Activated T-helper 2 cell treated with anti-CD3 and anti-CD28 coated beads, Interferon-gamma antibody, Interleukin-2, Interleukin-4, amounts not matched to agents 10 μg/mL and 5 μg/mL and 100 μg/mL, durations not matched to agents 14 hours and 24 hours and 36 hours (primary cell): Measurements from ENCODE around the gene TEX28. TPM values are rescaled to one million over a fixed set of nuclear protein-coding genes. Genes with fewer than 3 reads are reported as not detected.
"Not testable (repeated sequence)": the region's sequence is repeated elsewhere in the genome, so short reads cannot be mapped to it uniquely, and the experiment has no call there.

Experiments used
- DNase-seq: peaks from one replicate; pipeline ENCODE4 v3.0.0; 2021; ENCODE audit warnings: low spot score
- H3K27ac Mint-ChIP-seq: one replicate; pipeline ENCODE4 v1.8.0; 2021; ENCODE audit warnings: mixed read lengths
- H3K27me3 Mint-ChIP-seq: one replicate; pipeline ENCODE4 v1.8.0; 2021; ENCODE audit warnings: low read depth, mixed read lengths
- H3K36me3 Mint-ChIP-seq: one replicate; pipeline ENCODE4 v1.8.0; 2021; ENCODE audit warnings: low read depth, mixed read lengths
- H3K4me1 Mint-ChIP-seq: one replicate; pipeline ENCODE4 v1.8.0; 2021; ENCODE audit warnings: low read depth, mixed read lengths
- H3K4me3 Mint-ChIP-seq: one replicate; pipeline ENCODE4 v1.8.0; 2021; ENCODE audit warnings: low read depth, mild to moderate bottlenecking, moderate library complexity, mixed read lengths
- H3K9me3 Mint-ChIP-seq: one replicate; pipeline ENCODE4 v1.8.0; 2021; ENCODE audit warnings: mixed read lengths
- intact Hi-C: fragments of 100-400 bp; cut with micrococcal nuclease; formaldehyde crosslinking; loops from one replicate; pipeline ENCODE4 v1.15.1; 2023
- total RNA-seq: library from RNA; stranded (reverse); gene quantifications from 2 replicates; pipeline ENCODE4 v1.2.3, GENCODE V29; 2022

The TEX28 gene
- total RNA-seq, 1 donor from 2014 or later: not detected

DNA sequence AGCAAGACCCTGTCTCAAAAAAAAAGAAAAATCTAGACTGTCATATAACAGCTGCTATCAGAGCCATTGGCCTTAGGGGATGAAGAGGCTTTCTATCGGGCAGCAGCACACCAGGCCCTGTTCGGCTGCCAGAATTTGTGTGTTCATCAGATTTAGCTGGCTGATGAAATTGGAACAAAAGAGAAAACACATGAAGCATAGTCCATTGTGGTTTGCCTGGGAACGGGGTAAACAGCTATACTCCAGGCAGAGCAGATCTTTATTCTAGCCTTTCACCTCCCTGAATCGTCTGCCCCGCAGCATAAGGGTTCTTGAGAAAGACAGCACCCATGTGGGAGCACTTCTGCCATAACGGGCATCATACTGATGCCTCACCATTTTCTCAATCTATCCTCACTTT is 12.3 kb upstream of the TEX28 start:
- H3K9me3 Mint-ChIP-seq: no peaks in the 10 kb centered on the region
- no peak overlapping the region for H3K4me3 Mint-ChIP-seq
- no peak for DNase-seq
- no peaks in the 10 kb centered on the region for H3K27me3 Mint-ChIP-seq
- no peaks in the 10 kb centered on the region for H3K36me3 Mint-ChIP-seq
- intact Hi-C loops: no loop called here
- H3K4me1 Mint-ChIP-seq: peaks cover 26% of the 10 kb centered on the region
- H3K27ac Mint-ChIP-seq: no peak overlapping the region

DNA sequence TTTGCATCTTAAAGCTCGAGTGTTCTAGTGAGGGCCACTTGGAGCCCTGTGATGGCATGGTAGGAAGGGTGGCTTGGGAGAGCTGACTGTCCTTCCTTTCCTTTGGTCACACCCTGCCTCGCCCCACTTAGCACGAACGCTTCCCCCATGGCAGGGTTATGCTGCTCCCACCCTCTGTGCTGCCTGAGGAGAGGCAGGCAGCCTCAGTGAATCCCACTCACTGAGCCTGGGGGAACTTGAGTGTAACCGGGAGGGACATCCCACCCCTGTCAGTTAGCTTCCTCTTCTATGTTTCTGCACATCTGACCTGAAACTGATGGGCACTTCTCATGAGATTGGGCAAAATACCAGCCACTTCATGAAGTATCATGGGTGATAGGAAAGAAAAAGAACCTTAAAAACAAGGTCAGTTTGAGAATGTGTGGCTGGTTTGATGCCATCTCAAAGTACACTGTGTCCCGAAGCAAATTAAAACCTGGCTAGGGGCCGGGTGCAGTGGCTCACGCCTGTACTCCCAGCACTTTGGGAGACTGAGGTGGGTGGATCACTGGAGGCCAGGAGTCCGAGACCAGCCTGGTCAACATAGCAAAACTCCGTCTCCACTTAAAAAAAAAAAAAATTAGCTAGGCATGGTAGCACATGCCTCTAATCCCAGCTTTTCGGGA is 10.7 kb upstream of the TEX28 start:
- Mint-ChIP-seq H3K27me3 (no peaks in the 10 kb centered on the region), H3K4me3 (no peak overlapping the region), H3K4me1 (peaks cover 14% of the 10 kb centered on the region), H3K36me3 (no peaks in the 10 kb centered on the region), H3K9me3 (no peaks in the 10 kb centered on the region), H3K27ac (no peak overlapping the region)
- no peak for DNase-seq
- intact Hi-C loops: no loop called here

DNA sequence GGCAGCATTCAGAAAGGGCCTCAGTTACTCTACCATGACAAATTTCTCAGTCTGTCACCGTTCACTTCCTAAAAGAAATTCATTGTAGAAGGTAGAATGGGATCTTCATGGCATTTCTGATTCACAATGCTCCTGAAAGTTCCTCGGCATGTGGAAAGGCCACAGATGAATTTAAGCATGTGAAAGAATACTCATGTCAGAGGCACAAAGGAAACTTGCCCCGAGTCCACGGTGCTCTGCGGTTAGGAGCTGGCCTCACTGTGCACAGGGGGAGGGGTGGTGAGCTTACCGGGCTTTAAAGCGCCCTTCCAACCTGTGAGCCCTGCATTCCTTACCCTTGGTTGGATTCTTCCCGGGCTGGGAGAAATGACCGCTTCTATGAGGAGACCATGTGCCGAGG is 9.9 kb upstream of the TEX28 start:
- H3K9me3 Mint-ChIP-seq: no peaks in the 10 kb centered on the region
- no peak overlapping the region for H3K27ac Mint-ChIP-seq
- no peaks in the 10 kb centered on the region for H3K27me3 Mint-ChIP-seq
- DNase-seq: no peak
- no peak overlapping the region for H3K4me3 Mint-ChIP-seq
- intact Hi-C loops: no loop called here
- H3K4me1 Mint-ChIP-seq: peaks cover 12% of the 10 kb centered on the region
- no peaks in the 10 kb centered on the region for H3K36me3 Mint-ChIP-seq

DNA sequence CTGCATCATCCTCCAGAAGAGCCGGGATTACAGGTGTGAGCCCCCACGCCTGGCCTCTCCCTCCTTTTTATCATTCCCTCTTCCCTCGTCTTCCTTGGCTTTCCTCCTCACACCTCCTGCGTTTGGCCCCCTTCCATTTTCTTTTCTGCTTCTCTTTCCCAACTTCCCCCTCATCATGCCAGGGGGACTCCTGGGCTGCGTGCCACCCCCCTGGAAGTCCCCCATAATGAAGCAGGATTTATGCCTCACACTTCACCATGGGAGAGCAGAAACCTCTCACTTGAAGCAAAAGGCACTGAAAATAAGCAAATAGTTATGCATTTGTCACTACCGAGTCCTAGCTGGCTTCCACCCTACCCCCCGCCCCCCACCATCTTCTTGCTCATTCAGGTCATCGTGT is 8.6 kb upstream of the TEX28 start:
- Mint-ChIP-seq H3K4me1 (peaks cover 11% of the 10 kb centered on the region), H3K27ac (no peak overlapping the region), H3K36me3 (no peaks in the 10 kb centered on the region), H3K27me3 (no peaks in the 10 kb centered on the region), H3K4me3 (no peak overlapping the region), H3K9me3 (no peaks in the 10 kb centered on the region)
- no peak for DNase-seq
- intact Hi-C loops: no loop called here

DNA sequence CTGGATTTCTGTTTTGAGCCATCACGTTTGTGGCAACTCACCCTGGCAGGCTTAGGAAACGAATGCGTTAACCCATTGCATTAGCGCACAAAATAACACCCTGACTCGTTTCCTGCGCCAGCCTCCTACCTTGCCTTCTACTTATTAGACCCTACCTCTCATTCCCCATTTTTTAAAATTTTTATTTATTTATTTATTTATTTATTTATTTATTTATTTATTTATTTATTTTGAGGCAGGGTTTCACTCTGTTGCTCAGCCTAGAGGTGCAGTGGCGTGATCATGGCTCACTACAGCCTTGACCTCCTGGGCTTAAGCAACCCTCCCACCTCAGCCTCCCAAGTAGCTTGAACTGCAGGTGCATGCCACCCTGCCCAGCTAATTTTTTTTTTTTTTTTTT is 8.1 kb upstream of the TEX28 start:
- H3K36me3 Mint-ChIP-seq, H3K4me1 Mint-ChIP-seq, intact Hi-C loops, H3K4me3 Mint-ChIP-seq, H3K27ac Mint-ChIP-seq, H3K9me3 Mint-ChIP-seq, DNase-seq, H3K27me3 Mint-ChIP-seq: not testable (repeated sequence)

DNA sequence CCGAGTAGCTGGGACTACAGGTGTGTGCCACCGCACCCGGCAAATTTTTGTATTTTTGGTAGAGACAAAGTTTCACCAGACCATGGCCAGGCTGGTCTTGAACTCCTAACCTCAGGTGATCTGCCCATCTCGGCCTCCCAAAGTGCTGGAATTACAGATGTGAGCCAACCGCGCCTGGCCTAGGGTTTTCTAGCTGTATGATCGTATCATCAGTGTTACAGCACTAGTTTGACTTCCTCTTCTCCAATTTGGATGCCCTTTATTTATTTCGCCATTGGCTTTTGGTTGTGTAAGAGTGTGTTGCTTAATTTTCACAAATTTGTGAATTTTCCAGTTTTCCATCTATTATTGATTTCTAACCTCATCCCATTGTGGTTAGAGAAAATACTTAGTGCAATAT is 5.9 kb upstream of the TEX28 start:
- no peaks in the 10 kb centered on the region for H3K36me3 Mint-ChIP-seq
- intact Hi-C loops: no loop called here
- no peaks in the 10 kb centered on the region for H3K4me1 Mint-ChIP-seq
- H3K4me3 Mint-ChIP-seq: no peak overlapping the region
- no peak for DNase-seq
- H3K9me3 Mint-ChIP-seq: no peaks in the 10 kb centered on the region
- H3K27ac Mint-ChIP-seq: no peak overlapping the region
- H3K27me3 Mint-ChIP-seq: no peaks in the 10 kb centered on the region

DNA sequence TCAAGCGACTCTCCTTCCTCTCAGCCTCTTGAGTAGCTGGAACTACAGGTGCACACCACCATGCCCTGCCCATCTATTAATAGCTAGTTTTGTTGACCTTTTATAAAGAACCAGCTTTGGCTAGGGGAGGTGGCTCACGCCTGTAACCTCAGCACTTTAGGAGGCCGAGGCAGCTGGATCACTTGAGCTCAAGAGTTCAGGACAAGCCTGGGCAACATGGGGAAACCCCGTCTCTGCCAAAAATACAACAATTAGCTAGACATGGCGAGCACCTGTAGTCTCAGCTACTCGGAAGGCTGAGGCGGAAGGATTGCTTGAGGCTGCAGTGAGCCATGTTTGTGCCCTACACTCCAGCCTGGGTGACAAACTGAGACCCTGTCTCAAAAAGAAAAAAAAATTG is 3.4 kb upstream of the TEX28 start:
- Mint-ChIP-seq H3K36me3 (no peaks in the 10 kb centered on the region), H3K4me1 (no peaks in the 10 kb centered on the region), H3K27ac (no peak overlapping the region), H3K9me3 (no peaks in the 10 kb centered on the region), H3K4me3 (no peak overlapping the region), H3K27me3 (no peaks in the 10 kb centered on the region)
- intact Hi-C loops: no loop called here
- no peak for DNase-seq

DNA sequence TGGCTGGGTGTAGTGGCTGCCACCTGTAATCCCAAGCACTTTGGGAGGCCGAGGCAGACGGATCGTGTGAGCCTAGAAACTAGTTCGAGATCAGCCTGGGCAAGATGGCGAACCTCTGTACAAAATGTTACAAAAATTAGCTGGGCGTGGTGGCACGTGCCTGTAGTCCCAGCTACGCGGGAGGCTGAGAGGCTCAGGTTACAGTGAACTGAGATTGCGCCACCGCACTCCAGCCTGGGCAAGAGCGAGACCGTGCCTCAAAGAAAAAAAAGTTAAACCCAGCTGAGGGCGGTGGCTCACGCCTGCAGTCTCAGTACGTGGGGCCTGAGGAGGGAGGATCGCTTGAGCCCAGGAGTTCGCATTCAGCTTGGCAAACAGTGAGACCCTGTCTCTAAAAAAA is 1.8 kb upstream of the TEX28 start:
- Mint-ChIP-seq H3K4me3 (no peak overlapping the region), H3K27me3 (no peaks in the 10 kb centered on the region), H3K9me3 (no peaks in the 10 kb centered on the region), H3K27ac (no peak overlapping the region), H3K36me3 (no peaks in the 10 kb centered on the region), H3K4me1 (no peaks in the 10 kb centered on the region)
- DNase-seq: no peak
- intact Hi-C loops: no loop called here

DNA sequence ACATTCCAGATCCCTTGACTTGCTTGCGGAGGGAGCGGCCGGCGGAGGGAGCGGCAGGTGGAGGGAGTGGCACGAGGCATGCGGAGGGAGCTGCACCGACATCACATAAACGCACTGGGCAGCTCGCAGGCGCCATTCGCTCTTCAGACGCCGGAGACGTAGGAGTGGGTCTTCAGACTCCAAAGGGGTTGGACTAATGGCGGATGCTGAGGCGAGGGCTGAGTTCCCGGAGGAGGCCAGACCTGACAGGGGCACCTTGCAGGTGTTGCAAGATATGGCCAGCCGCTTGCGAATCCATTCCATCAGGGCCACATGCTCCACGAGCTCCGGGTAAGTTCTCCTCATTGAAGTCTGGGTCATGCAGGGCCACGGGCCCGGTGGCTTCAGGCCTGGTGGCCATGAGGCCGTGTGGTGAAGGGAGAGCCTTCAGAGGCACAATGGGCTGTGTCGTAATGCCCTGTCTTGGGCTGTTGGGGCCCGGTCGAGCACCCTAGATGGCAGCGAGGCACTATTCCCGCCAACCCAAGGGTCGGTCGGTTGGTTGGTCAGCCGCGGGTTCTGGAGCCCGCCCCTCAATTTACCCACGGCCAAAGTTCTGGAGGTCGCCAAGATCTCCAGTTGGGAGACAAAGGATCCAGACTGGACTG is 863 bp upstream of the TEX28 start, which contains the start of gene TKTL1:
Gene TKTL1 (plus strand): TSS at position 132 of the 647 bp plus-strand sequence. CDS start 65 bp downstream, at position 197.
- no peaks in the 10 kb centered on the region for H3K36me3 Mint-ChIP-seq
- no peak within 1 kb of the TSS for H3K27ac Mint-ChIP-seq
- H3K27me3 Mint-ChIP-seq: no peaks in the 10 kb centered on the region
- no peak for DNase-seq
- H3K9me3 Mint-ChIP-seq: no peaks in the 10 kb centered on the region
- intact Hi-C loops: no loop called here
- H3K4me1 Mint-ChIP-seq: no peaks in the 10 kb centered on the region
- H3K4me3 Mint-ChIP-seq: no peak within 1 kb of the TSS

DNA sequence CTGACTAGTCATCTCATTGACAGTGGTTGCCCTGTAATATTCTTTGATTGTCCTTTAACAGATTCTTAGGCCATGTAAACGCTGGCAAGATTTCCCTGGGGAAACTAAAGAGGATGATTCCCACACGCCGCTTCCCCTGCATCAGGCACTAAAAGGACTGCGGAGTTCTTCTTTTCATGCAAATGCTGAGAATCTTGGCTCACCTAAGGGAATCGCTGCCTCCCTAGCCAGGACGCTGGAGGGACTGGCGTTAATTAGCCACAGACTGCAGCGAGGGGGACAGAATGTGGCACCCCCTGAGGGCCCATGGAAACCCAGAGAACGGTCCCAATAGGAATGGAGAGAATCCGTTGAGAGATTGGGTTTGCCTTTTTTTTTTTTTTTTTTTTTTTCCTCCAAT is 8.5 kb downstream of the TEX28 start:
- H3K27ac Mint-ChIP-seq, H3K4me1 Mint-ChIP-seq, H3K36me3 Mint-ChIP-seq, H3K27me3 Mint-ChIP-seq, H3K9me3 Mint-ChIP-seq, DNase-seq, intact Hi-C loops, H3K4me3 Mint-ChIP-seq: not testable (repeated sequence)

DNA sequence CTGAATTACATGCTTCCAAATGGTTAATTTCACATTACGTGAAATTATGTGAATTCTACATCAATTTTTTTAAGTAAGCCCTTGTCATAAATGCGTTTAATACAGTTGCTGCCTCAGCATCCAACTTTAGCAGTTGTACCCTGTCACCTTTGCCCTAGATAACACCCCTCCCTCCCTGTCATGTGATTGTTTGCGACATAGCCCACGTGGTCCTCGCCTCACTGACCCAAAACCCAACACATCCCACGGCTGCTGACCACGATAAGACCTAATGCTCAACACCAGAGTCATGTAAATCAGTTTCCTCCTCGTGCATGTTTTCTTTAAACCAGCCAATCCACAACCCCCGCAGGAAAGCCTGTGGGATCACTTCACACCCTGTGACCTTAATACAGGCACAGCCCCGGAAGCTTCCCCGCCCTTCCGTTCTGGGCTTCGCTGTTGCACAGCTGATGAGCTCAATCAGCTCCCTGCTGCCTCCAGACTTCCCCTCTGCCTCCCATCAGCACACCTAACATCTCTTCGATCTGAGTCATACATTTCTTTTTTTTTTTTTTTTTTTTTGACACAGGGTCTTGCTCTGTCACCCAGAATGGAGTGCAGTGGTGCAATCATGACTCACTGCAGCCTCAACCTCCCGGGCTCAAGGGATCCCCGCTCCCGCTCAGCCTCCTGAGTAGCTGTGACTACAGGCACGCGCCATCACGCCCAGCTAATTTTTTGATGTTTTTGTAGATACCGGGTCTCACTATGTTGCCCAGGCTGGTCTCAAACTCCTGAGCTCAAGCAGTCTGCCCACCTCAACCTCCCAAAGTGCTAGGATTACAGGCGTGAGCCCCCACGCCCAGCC is 10.2 kb downstream of the TEX28 start:
- H3K4me3 Mint-ChIP-seq, H3K4me1 Mint-ChIP-seq, intact Hi-C loops, H3K27me3 Mint-ChIP-seq, H3K9me3 Mint-ChIP-seq, H3K27ac Mint-ChIP-seq, DNase-seq, H3K36me3 Mint-ChIP-seq: not testable (repeated sequence)

DNA sequence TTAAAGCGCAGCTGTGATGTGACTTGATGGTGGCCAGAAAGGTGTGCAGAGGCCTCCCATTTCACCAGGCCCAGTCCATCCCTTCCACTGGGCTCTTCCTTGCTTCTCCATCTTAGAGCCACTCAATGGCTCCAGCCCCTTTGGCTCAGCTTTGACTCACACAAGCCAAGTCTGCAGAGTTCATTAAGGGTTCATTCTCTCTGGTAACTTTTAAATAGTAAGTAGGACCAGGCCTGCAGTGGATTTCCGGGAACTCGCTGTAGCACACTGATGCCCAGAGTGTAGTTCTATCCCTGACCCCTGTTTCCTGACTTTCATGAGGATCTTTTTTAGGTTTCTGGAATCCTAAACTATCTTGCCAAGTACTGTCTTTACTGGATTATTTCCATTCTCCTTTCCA is 25.7 kb downstream of the TEX28 start:
- H3K27me3 Mint-ChIP-seq, H3K4me1 Mint-ChIP-seq, H3K4me3 Mint-ChIP-seq, DNase-seq, H3K36me3 Mint-ChIP-seq, intact Hi-C loops, H3K27ac Mint-ChIP-seq, H3K9me3 Mint-ChIP-seq: not testable (repeated sequence)

DNA sequence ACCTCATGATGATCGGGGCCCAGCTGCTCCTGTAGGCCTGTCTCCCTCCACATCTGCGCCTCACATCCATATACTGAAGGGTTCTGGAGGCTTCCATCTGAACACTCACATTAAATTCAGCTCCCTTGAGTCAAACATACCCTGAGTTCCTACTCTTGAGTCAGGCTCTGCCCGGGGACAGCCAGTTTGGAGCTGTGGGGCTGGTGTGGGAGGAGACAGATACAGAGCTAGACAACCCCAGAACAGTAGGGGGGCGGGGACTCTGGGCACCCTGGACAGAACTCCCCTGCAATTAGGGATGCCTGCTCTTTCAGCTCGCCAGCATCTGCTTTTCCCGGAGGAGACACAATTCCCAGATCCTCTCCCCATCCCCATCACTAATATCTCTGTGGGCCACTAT is 31.9 kb downstream of the TEX28 start:
- H3K9me3 Mint-ChIP-seq, intact Hi-C loops, H3K4me3 Mint-ChIP-seq, DNase-seq, H3K36me3 Mint-ChIP-seq, H3K4me1 Mint-ChIP-seq, H3K27ac Mint-ChIP-seq, H3K27me3 Mint-ChIP-seq: not testable (repeated sequence)
